GM21528 (cell line): ENCODE results near the gene MUTYH.

Experiments used
- ATAC-seq: cut with Tn5 transposase; IDR thresholded peaks from one replicate; pipeline ENCODE4 v1.9.1; 2021; ENCODE audit warnings: mild to moderate bottlenecking, moderate library complexity; ENCODE audit not compliant: unreplicated experiment, low FRiP score

MUTYH gene

DNA sequence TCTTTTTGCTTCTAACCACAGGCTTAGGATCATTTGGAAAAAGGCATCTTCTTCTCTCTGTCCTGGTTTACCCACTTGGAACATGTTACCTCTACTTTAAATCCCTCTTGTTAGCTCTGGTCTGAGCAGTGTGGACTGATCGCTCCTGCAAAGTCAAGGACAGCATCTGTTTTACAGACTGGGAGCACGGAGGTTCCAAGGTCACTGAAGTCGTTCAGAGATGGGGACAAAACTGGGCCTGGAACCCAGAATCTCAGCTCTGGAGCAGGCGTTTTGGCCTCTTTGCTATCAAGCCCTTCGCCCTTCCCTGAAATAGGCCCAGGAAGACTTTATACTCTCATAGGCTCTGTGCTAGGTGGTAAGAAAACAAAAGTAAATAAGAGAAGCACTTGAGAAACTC, 11.3 kb upstream of the MUTYH start:
- ATAC-seq: no peak

DNA sequence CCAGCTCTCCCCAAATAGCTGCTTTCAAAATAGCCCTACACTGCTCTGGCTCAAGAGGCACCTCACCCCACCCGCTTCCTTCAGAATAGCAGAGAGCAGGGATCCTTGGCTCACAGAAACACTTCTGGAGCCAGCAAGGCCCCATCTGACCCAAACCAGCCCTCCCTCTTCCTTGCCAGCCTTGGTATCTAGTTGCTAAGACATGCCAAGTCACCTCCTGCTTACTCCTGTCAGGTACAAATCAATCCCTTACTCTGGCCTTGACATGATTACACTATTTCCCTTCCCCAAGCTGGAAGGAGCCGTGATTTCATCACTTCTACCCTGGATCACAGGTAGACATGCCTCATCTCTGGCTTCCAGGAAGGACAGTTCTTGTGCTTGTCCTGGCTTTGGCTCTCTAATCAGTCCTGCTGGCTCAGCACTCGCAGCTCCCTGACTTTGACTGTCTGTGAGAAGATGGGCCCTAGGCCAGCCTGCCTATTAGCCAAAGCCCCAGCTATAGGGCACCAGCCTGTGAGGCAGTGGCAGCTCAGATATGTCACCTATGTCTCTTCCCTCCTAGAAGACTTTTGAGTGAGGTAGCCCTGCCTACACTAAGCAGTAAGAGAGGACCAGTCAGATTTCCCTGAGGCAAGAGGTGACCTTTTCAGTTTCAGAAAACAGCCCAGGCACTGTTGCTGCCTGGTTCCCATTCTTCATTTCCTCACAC, 8.9 kb upstream of the MUTYH start:
- no peak for ATAC-seq

DNA sequence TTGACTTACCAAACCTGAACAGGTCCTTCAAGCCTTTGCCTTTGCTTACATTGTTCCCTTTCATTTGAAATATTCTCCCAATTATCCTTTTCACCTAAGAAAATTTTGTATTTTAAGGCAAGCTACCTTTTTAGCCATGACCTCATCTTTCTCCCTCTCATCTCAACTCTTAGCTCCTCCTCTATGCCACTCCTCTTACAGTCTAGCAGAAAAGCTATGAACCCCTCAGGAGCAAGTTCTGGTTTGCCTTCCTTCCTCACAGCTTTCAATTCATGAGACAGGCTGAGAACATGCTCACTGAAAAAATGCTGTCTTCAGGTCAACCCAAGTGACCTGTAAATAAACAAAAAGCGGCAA, 8.3 kb upstream of the MUTYH start:
- ATAC-seq: no peak

DNA sequence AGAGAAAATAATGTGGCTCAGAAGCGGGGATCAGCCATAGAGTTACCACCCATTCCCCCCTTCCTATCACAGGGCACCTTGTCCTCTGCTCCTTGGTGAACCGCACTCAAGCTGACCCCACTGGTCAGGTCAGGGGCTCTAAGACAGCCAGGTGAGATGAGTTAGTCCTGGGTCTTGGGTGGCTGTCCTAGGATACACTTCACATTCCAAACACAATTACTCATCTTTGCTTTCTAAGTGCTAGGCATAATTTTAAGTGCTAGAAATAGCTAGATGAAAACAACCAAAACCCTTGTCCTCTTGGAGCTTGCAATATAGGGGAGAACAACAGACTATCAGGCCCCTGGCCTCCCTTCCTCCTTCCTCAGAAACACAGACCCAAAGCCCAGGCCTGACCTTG, 7.8 kb upstream of the MUTYH start:
- ATAC-seq: no peak

DNA sequence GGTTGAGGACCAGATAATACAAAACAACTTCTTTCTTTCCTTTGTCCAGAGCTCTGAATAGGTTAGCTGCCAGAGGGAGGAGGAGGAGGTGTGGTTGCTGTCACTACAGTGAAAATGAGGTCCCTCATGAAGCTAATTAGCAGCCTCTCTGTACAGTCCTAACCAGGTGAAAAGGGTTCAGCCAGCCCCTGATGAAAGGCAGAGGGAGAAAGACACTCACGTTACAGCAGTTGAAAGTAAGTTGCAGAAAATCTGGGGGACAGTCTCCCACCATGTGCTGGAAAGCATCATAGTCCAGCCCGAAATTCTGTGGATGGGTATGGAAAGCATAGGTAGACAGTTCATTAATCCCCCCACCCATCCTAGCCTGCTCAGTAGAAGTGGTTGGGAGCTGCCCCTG, 6.2 kb upstream of the MUTYH start:
- no peak for ATAC-seq

DNA sequence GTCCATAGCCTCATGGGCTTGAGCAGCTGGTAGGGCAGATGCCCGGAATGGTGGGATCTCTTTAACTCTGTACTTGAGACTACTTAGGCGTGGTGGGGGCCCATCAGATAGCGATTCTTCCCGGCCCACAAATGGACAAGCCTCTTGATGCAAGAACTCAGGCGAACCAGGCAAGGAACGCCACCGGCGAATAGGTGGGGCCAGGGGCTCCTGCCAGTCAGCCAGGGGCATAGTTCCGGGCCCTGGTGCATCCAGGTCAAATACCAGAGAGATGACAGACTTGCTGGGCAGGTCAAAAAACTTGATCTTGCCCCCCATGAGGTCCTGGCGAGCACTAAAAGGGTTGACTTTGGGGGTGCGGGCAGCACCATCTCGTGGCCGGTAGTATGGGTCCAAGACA, 4.8 kb upstream of the MUTYH start:
- no peak for ATAC-seq

DNA sequence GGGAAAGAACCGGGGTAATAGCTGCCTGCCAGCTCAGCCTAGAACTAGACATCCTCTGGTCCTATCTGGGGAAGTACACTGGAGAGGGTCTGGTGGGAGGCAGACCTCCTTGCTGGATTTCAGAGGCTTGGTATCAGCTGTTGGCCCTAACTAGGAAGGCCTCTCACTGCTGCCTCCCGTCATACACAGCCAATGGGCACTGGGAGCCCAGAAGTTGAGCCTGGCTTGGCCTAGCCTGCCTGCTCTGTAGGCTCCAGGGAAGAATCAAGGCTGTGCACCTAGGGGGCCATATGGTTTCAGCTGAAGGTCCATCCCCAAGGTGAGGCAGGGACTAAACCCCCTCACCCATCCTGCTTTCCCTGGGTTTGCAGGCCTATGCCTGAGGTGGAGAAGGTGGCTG, 4.3 kb upstream of the MUTYH start:
- ATAC-seq: no peak

DNA sequence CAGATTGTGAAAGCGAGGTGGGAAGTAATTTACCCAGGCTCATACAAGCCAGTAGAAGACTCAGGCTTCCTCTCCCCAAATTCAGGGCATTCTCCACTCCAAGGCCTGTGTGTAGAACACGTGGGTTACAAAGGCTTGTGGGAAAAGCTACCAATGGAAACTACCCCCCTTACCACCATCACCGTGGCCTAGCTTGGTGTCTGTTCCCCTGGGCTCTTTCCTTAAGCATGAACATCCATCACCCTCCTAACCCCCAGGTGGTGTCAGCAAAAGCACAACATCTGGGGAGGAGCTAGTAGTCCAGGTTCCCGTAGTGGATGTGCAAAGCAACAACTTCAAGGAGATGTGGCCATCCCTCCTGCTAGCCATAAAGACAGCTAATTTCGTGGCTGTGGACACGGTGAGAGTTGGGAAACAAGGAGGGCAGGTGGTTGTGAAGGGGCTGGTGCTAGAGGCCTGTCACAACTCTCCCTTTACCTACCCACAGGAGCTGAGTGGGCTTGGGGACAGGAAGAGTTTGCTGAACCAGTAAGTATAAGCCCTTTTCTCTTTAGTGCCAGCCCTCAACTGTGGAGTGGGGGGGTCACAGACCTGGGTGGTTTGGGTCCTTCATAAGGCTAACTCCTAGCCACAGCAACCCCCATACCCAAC, 701 bp upstream of the MUTYH start:
- ATAC-seq: no peak

DNA sequence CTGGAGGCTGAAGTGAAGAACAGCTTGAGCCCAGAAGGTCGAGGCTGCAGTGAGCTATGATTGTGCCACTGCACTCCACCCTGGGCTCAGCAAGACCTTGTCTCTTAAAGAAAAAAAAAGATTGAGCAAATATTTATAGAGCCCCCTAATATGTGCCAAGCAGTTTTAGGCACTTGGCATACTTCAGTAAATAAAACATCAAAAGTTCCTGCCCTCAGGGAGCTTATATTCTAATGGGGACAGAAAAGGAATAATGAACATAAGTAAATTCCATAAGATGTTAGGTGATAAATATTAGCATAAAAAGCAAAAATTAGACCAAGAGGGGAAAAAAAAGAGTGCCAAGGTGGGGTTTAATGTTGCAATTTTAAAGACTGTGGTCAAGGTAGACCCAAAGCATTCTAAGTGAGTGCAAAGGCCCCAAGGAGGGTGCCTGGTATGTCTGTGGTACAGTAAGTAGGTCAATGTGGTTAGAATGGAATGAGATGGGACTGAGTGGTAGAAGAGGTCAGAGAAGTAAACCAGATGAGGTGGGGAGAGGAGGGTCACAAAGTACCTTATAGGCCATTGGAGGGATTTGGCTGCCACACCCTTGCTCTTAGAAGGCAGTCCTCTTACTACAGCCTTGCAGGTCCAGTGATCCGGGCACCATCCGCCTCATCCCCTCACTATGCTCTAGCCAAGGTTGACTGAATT, 2.5 kb downstream of the MUTYH start:
- no peak for ATAC-seq

DNA sequence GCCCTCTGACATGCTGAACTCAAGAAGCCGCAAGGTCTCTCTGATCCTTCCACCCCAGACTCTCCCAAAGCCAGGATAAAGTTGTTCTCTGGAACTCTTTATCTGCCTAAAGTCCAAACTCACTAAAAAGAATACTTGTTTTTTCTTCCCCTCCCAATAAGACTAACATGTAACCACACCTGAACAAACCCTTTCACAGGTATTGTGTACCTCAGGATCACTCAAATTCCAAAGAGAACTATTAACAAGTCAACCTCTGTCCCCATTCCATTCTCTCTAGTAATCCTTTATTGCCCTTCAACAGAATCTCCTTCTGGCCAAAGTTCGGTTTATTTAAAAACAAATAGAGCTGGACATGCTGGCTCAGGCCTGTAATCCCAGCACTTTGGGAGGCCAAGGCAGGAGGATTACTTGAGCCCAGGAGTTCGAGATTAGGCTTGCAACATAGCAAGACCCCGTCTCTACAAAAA, 4.3 kb downstream of the MUTYH start:
- ATAC-seq: no peak

DNA sequence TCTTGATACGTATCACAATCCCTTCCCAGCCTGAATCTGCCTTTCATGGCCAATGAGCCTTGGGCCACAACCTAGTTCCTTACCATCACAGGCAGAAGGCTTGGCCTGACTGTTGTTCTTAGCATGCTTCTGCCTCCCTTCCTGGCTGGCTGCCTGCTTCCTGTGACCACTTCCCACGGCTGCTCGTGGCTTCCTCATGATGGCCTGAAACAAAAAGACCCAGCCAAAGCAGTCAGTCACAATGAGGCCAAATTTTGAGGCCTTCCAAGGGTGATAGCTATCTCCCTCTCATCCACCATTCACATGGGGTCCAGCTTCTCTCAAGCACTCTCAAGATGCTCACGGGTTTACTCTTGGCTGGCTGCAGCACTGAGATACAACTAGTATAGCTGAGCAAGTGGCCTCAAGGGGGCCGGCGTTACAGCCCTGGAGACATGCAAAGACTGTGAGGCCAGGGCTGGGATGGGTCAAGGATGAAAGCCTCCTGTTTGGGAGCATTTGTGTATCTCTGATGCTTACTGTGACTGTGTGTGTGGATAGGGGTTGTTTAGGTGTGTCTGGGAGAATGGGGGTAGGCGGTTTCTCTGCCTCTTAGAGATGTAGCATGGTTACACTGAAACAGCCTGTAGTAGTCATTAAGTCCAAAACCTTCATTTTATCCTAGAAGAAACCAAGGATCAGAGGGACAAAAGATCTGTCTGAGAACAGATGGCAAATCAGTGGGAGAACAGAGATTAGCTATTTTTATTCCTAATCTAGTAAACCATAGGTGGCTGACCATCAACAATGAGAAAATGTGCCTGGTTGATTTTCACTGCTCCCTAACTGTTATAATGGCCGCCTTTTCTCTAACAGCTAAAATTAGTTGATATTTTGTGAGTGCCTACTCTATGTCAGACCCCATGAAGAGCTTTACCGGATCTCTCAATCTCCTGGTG, 5.7 kb downstream of the MUTYH start:
- no peak for ATAC-seq

DNA sequence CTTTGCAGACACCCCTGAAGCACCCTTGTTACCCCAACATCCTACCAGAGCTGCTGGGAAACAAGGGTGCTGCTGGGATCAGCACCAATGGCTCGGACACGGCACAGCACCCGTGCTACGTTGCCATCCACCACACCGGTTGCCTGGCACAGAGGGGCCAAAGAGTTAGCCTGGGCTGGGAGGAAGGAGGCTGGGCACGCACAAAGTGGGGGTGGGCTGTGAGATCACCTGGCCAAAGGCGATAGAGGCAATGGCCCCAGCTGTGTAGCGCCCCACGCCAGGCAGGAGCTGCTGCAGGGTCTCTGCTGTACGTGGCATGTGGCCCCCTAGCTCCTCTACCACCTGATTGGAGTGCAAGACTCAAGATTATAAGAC, 7.9 kb downstream of the MUTYH start:
- ATAC-seq: no peak

DNA sequence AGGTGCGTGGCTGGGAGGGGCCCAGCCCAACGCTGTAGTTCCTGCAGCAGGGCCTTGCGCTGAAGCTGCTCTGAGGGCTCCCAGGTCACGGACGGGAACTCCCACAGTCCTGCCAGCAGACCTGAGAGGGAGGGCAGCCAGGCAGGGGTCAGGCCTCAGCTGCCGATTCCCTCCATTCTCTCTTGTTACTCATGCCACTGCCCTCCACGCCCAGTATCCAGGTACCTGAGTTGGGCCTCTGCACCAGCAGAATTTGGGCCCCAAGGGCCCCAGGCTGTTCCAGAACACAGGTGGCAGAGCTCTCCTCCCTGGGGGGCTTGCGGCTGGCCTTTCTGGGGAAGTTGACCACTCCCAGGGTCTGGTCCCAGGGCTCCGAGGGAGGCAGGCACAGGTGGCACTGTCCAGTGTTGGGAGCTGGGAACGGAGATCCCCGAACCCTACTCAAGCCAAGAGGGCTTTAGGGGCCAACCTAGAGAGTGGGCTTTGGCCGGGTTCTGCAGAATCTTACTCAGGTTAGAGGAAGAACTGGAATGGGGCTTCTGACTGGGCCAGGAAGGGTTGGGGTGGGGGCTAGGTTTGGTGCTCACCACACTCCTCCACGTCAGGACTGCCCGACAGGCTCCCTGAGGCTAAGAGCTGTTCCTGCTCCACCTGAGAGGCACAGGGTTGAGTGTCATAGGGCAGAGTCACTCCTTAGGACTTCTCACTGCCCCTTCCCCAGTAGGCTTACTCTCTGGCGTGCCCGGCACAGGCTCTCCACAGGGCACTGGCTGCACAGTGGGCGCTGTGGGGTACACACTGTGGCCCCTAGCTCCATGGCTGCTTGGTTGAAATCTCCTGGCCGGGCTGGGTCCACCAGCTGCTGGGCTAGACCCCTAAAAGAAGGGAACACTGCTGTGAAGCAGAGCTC, 8.5 kb downstream of the MUTYH start:
- ATAC-seq: no peak

DNA sequence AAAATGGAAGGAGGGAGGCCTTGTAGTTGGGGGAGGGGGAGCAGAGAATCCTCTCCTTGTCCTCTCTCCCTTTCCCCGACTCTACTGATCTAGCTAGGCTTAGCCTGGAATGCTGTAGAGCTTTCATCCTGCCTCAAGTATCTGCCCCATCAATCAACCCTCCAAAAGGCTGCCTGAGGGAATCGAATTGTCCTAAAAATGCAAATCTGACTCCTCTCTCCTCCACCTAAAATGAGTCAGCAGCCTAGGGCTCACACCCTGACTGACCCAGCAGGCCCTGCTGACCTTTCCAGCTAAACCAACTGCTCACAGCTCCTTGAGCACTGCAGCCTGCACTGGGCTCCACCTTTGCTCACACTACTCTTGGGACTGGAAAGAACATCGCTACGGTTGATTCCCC, 10.8 kb downstream of the MUTYH start:
- ATAC-seq: no peak

DNA sequence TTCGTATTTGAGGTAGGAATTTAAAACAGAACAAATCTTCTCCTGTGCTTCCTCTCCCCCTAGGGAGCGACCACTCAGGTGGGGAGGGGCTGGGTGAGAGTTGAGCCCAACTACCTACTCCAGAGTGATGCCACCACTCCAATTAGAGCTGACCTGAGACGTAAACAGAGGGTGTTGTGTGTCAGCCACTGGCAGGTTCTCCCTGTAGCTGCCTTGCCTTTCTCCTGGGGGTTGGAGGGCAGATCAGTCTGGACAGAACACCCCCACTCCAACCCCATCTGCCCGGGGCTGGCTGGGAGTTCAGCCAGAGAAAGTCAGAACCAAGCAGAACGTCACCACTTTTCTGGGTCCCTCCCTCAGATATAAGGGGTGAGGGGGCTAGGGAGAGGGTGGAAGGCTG, 11.6 kb downstream of the MUTYH start:
- no peak for ATAC-seq

DNA sequence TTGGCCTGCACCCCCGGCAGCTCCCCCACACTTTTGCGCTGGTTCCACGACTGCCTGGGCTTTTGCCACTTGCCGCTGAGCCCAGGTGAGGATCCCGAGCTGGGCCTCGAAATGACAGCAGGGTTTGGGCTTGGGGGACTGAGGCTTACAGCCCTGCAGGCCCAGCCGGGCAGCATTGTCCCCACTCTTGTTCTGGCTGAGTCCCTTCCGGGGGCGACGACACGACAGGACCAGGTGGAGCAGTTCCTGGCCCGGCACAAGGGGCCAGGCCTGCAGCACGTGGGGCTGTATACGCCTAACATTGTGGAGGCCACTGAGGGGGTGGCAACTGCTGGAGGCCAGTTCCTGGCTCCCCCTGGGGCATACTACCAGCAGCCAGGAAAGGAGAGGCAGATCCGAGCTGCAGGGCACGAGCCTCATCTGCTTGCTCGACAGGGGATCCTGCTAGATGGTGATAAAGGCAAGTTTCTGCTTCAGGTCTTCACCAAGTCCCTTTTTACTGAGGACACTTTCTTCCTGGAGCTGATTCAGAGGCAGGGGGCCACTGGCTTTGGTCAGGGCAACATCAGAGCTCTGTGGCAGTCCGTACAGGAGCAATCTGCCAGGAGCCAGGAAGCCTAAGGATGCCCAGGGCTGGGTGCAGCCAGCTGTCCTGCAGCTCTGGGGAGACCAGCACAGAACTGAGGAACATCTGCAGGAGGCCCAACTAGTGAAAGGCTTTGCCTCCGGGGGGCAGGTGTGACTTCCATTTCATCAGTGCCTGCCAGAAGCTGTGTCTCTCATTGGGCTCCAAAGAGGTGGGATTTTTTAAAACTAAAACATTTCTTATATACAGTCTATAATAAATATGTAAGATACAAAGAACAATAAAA, 12.4 kb downstream of the MUTYH start:
- no peak for ATAC-seq

DNA sequence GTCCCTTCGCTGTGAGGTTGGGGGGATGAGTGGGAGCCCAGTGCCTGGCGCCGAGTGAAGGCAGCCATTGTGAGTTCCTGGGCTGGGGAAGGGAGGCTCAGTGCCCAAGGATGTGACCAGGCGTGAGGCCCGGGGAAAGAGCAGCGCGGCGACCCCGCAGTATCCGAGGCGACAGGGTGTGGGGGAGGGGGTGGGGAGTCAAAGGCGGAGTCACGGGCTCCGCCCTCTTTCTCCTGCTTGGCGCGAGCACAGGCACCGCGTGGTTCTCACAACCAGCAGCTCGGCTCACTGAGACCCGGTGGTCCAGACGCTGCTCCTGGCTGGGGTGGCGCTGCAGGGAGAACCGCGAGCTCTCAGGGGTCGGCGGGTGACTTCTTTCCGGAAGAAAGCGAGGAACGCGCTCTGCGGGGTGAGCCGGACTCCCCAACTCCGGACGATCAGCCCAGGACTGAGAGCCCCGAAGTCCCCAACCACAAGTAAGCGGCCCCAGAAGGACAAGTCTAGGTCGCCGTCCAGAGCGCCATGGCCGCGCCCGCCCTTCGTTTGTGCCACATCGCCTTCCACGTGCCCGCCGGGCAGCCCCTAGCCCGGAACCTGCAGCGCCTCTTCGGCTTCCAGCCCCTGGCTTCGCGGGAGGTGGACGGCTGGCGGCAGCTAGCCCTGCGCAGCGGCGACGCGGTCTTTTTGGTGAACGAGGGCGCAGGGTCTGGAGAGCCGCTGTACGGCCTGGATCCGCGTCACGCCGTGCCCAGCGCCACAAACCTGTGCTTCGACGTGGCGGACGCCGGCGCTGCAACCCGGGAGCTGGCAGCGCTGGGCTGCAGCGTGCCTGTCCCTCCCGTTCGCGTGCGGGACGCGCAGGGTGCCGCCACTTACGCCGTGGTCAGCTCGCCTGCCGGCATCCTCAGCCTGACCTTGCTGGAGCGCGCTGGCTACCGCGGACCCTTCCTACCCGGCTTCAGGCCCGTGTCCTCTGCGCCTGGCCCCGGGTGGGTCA, 13.3 kb downstream of the MUTYH start, which contains the start of gene HPDL:
Gene HPDL (plus strand): TSS at position 269 of the 997 bp plus-strand sequence. CDS start 254 bp downstream, at position 523.
- no peak for ATAC-seq
